Fibroblast of lung (primary cell): ENCODE measurements around the gene MTM1. TPM values are rescaled to one million over a fixed set of nuclear protein-coding genes. Genes with fewer than 3 reads are reported as not detected.

Experiments
- DNase-seq, 2 donors: peaks; one replicate each; pipeline versions ENCODE4 v3.0.0 to v3.0.0-alpha.2; 2010; ENCODE audit warnings: low read depth in 2 of 2
- H2AFZ ChIP-seq: 2 replicates; pipeline ENCODE4 v1.5.1; 2012; ENCODE audit warnings: low read length, control low read depth, inconsistent platforms
- H3K27ac ChIP-seq: 2 replicates; pipeline ENCODE4 v1.5.1; 2011; ENCODE audit warnings: low read length, control low read depth; ENCODE audit not compliant: insufficient read depth
- H3K27me3 ChIP-seq: 2 replicates; pipeline ENCODE4 v1.5.1; 2011; ENCODE audit warnings: mild to moderate bottlenecking, low read length; ENCODE audit not compliant: control insufficient read depth, insufficient read depth
- H3K36me3 ChIP-seq: 2 replicates; pipeline ENCODE4 v1.5.1; 2011; ENCODE audit warnings: low read length; ENCODE audit not compliant: control insufficient read depth, insufficient read depth
- H3K4me1 ChIP-seq: 2 replicates; pipeline ENCODE4 v1.5.1; 2011; ENCODE audit warnings: low read length; ENCODE audit not compliant: control insufficient read depth, insufficient read depth; ENCODE audit errors: extremely low read depth
- H3K4me2 ChIP-seq: 2 replicates; pipeline ENCODE4 v1.5.1; 2011; ENCODE audit warnings: low read length, control low read depth; ENCODE audit not compliant: insufficient read depth; ENCODE audit errors: extremely low read depth
- H3K4me3 ChIP-seq, 4 experiments: fragments of 200-600 bp in 1 of 4; sonication (generic) in 1 of 4; replicated peaks in 1 of 4; 2 replicates each; pipeline ENCODE4 v1.5.1; 2011 to 2016; ENCODE audit warnings: low read length in 4 of 4, low read depth in 3 of 4, mild to moderate bottlenecking in 3 of 4, control low read depth in 2 of 4, inconsistent platforms in 1 of 4, mixed read lengths in 1 of 4; ENCODE audit not compliant: insufficient read depth in 1 of 4; ENCODE audit errors: control extremely low read depth in 1 of 4
- H3K79me2 ChIP-seq: 2 replicates; pipeline ENCODE4 v1.5.1; 2012; ENCODE audit warnings: mild to moderate bottlenecking, low read length, inconsistent platforms; ENCODE audit not compliant: control insufficient read depth, insufficient read depth
- H3K9ac ChIP-seq: 2 replicates; pipeline ENCODE4 v1.5.1; 2011; ENCODE audit warnings: mild to moderate bottlenecking, low read length, control low read depth; ENCODE audit not compliant: insufficient read depth
- H3K9me3 ChIP-seq: 2 replicates; pipeline ENCODE4 v1.5.1; 2012; ENCODE audit warnings: low read depth, low read length; ENCODE audit not compliant: control insufficient read depth, insufficient read depth
- H4K20me1 ChIP-seq: 2 replicates; pipeline ENCODE4 v1.5.1; 2011; ENCODE audit warnings: low read length; ENCODE audit not compliant: control insufficient read depth, insufficient read depth; ENCODE audit errors: extremely low read depth
- EZH2 ChIP-seq: IDR thresholded peaks from 2 replicates; pipeline ENCODE4 v1.5.1; 2012; ENCODE audit warnings: low read length, control low read depth, mild to moderate bottlenecking; ENCODE audit errors: missing control alignments
- polyA plus RNA-seq, 2 donors: library from polyadenylated mRNA; depleted of rRNA in 1 of 2; stranded (reverse) in 1 of 2; unstranded in 1 of 2; fragments of >200 nt; gene quantifications; 2 replicates each; pipeline ENCODE4 v1.2.1, GENCODE V29; 2011 to 2012; ENCODE audit warnings: missing spikeins in 1 of 2
- total RNA-seq: library from RNA; depleted of rRNA; stranded (reverse); fragments of >200 nt; gene quantifications from 2 replicates; pipeline ENCODE4 v1.2.1, GENCODE V29; 2014
- TF ChIP-seq, protein P1 (sequence below), 2 donors: IDR thresholded peaks in 1 of 2; conservative IDR thresholded peaks in 1 of 2; 1 replicate in 1 of 2; 2 replicates in 1 of 2; pipeline ENCODE4 v1.5.1; 2011 to 2012; ENCODE audit warnings: low read length in 2 of 2, control low read depth in 1 of 2, inconsistent platforms in 1 of 2, low read depth in 1 of 2, mild to moderate bottlenecking in 1 of 2

MTM1 gene
- total and polyA plus RNA-seq, 2 donors (not counting 1 experiment from before 2014, with no cell fraction given) = 5.0 to 15.2 TPM

DNA sequence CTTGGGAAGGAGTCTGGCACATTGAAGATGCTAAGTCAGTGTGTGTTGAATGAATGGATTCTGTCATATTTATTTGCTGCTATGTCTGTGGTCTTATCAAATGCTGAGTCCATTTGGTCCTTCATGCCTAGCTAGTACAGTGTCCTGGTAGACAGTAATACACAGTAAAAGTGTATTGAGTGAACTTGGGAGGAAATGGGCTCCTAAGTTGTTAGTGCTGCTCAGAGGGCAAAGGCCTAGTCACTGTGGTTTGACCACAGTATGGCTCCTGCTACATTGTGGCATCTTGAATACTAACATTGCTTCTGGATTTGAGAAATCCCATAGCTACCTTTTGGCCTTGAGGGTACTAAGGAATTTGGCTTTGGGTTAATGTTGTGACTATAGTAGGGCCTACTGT lies 33.9 kb downstream of the MTM1 start:
- Histone ChIP-seq H3K36me3 (no peaks in the 10 kb centered on the region), H3K79me2 (no peaks in the 10 kb centered on the region), H3K4me3 (no peak overlapping the region), H3K27me3 (no peaks in the 10 kb centered on the region), H3K9me3 (no peaks in the 10 kb centered on the region), H2AFZ (no peak overlapping the region), H3K9ac (no peak overlapping the region), H4K20me1 (no peaks in the 10 kb centered on the region), H3K4me1 (no peaks in the 10 kb centered on the region), H3K4me2 (no peak overlapping the region), H3K27ac (no peak overlapping the region)
- TF ChIP-seq, protein P1, sequence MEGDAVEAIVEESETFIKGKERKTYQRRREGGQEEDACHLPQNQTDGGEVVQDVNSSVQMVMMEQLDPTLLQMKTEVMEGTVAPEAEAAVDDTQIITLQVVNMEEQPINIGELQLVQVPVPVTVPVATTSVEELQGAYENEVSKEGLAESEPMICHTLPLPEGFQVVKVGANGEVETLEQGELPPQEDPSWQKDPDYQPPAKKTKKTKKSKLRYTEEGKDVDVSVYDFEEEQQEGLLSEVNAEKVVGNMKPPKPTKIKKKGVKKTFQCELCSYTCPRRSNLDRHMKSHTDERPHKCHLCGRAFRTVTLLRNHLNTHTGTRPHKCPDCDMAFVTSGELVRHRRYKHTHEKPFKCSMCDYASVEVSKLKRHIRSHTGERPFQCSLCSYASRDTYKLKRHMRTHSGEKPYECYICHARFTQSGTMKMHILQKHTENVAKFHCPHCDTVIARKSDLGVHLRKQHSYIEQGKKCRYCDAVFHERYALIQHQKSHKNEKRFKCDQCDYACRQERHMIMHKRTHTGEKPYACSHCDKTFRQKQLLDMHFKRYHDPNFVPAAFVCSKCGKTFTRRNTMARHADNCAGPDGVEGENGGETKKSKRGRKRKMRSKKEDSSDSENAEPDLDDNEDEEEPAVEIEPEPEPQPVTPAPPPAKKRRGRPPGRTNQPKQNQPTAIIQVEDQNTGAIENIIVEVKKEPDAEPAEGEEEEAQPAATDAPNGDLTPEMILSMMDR (conservative IDR thresholded peaks at IDR 0.05 in 1 of 2, IDR thresholded peaks at IDR 0.05 in 1 of 2; ENCODE audit: low read depth in 1 of 2, low read length in 2 of 2) = no peak
- TF ChIP-seq EZH2 = no peak
- no peak for DNase-seq

DNA sequence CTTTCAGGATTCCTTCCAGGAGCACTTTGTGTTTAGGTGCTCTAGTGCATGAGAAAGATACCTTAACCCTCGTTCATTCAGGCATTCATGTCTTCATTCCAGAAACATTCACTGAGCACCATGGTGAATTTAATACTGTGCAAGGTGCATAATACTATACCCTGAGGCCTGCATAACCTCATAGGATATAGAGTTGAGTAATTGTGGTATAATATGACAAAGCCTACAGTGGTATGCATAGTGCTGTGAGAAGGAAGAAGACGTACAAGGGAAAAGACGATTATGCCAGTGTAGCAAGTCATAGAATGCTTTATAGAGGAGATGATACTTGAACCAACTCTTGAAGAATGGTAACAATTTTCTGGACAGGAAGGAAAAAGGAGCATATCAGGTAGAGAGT lies 34.3 kb downstream of the MTM1 start:
- no peak overlapping the region for H2AFZ ChIP-seq
- no peaks in the 10 kb centered on the region for H3K79me2 ChIP-seq
- no peak overlapping the region for H3K4me3 ChIP-seq
- no peaks in the 10 kb centered on the region for H3K4me1 ChIP-seq
- DNase-seq = no peak
- no peaks in the 10 kb centered on the region for H3K36me3 ChIP-seq
- no peaks in the 10 kb centered on the region for H3K27me3 ChIP-seq
- TF ChIP-seq, protein P1 (conservative IDR thresholded peaks at IDR 0.05 in 1 of 2, IDR thresholded peaks at IDR 0.05 in 1 of 2; ENCODE audit: low read depth in 1 of 2, low read length in 2 of 2) = no peak
- TF ChIP-seq EZH2 = no peak
- no peaks in the 10 kb centered on the region for H4K20me1 ChIP-seq
- no peaks in the 10 kb centered on the region for H3K9me3 ChIP-seq
- no peak overlapping the region for H3K4me2 ChIP-seq
- no peak overlapping the region for H3K9ac ChIP-seq
- no peak overlapping the region for H3K27ac ChIP-seq

DNA sequence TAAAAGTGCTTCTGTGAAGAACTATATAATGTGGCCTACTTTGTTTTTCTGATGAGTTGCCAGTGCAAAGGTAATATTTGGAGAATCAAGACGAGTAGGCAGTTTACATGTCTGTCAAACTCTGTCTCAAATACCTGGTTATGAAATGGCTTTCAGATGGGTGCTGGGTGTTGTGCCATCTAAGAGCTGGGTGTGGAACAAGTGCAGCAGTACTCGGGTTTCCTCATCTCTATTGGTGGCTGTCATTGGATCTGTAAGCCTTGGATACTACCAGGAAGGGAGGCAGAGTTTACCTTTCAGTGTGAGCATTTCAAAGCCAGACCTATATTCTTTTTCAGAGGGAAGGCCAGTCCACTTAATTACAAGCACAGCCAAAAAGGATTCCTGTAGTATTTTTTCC lies 37.2 kb downstream of the MTM1 start:
- no peak for DNase-seq
- TF ChIP-seq EZH2 = no peak
- TF ChIP-seq, protein P1 (conservative IDR thresholded peaks at IDR 0.05 in 1 of 2, IDR thresholded peaks at IDR 0.05 in 1 of 2; ENCODE audit: low read depth in 1 of 2, low read length in 2 of 2) = no peak
- Histone ChIP-seq H3K4me1 (no peaks in the 10 kb centered on the region), H3K36me3 (no peaks in the 10 kb centered on the region), H3K9me3 (no peaks in the 10 kb centered on the region), H3K27ac (no peak overlapping the region), H2AFZ (no peak overlapping the region), H3K9ac (no peak overlapping the region), H3K4me2 (no peak overlapping the region), H3K27me3 (no peaks in the 10 kb centered on the region), H4K20me1 (no peaks in the 10 kb centered on the region), H3K79me2 (no peaks in the 10 kb centered on the region), H3K4me3 (no peak overlapping the region)
